CD4-positive, alpha-beta T cell treated with Interleukin-6 for 4 hours (primary cell): ENCODE data around the gene MAP2K1.
A peak's percentile ranks its signal among the peaks of the same experiment; 100 is the strongest.
"Not testable (repeated sequence)": the region's sequence is repeated elsewhere in the genome, so short reads cannot be mapped to it uniquely, and the experiment has no call there.

Source experiments
- DNase-seq: peaks from one replicate; pipeline ENCODE4 v3.0.0-alpha.2; 2020; ENCODE audit warnings: mixed read lengths

MAP2K1 gene

DNA sequence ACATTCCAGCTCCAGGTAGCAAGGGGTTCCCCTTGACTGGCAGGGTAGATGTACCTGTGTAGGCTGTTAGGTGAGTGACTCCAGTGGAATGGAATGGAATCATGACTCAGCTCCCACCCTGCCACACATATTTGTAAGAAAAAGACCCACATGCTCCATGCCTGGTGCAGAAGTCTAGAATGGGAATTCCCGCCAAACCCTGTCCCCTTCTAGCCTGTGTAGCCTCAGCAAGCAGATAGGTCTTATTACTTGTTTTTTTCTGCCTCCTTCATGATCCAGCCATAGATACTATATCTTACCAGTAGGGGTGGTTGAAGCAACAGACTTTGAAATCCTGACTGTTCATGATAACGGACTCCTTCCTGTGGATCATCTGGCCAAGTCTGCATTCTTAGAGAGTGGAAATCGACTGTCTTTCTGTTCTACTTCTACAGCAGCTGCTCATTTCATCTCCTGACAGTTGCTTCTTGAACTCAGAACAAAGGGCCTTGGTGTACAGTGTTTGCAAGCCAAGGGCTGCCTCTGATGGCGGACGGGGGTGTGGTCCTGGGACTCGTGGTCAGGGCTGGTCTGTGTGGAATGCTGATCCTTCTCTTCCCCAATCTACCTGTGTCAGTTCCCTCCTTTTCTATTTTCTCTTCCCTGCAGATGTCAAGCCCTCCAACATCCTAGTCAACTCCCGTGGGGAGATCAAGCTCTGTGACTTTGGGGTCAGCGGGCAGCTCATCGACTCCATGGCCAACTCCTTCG is 94.6 kb downstream of the MAP2K1 start:
- no peak for DNase-seq

DNA sequence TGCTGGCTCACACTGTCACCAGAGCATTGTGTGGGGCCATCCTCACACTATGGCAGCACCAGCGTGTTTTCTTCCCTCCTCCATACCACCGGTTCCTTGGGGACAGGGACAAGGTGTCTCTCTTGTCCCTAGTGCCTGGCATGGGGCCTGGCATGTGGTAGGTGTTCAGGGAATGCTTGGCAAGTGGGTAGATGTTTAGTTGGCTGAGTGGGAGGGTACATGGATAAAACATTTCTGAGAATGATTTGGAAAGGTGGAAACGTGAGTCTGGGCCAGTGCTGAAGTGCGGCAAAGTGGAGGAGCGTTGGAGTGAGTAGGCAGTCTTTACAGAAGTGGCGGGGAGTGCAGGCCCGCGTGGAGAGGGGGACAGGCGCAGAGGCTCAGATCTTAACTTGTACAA is 95.8 kb downstream of the MAP2K1 start:
- no peak for DNase-seq

DNA sequence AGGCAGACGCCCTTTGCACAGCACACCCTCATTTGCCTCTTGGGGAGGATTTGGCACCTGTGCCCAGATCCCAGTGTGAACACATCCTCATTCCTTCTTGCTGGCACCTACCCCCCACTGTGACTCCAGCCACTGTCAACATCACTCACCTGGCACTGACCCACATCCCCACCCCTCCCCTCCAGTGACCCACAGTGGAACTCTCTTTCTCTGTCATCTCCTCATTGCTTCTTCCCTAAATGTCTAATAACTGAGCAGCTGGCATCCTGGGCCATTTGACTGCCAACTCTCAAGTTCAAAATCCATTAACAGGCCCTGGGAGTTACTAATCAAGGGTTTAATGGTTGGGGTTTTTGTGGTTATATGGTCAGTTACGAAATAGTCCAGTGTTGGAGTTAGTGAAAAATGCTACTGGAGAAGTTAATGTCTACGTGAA is 96.4 kb downstream of the MAP2K1 start:
- no peak for DNase-seq

DNA sequence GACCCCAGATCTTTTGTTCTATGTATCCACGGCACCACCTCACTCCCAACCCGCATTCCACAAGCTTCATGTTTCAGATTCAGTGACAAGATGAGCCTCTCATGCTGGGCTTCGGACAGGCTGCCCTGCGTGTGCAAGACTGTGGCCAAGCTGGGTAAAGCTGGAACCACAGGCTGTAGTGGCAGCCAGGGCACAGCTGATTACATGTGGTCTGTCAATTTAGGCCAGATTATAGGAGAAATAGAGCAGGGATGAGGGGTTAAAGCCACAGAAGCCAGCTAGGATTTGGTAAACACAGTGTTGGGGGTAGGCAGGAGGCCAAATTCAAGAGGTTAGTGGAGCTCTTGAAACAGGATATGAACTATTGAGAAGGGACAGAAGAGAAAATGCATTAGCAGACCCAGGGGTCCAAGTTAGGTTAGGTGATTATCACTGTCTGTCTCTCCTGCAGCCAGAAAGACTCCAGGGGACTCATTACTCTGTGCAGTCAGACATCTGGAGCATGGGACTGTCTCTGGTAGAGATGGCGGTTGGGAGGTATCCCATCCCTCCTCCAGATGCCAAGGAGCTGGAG is 97.9 kb downstream of the MAP2K1 start:
- DNase-seq: no peak

GRCh38 chr15:66486887-66487286 is 100.2 kb downstream of the MAP2K1 start:
- no peak for DNase-seq

GRCh38 chr15:66488525-66488924 is 101.8 kb downstream of the MAP2K1 start:
- DNase-seq: no peak

DNA sequence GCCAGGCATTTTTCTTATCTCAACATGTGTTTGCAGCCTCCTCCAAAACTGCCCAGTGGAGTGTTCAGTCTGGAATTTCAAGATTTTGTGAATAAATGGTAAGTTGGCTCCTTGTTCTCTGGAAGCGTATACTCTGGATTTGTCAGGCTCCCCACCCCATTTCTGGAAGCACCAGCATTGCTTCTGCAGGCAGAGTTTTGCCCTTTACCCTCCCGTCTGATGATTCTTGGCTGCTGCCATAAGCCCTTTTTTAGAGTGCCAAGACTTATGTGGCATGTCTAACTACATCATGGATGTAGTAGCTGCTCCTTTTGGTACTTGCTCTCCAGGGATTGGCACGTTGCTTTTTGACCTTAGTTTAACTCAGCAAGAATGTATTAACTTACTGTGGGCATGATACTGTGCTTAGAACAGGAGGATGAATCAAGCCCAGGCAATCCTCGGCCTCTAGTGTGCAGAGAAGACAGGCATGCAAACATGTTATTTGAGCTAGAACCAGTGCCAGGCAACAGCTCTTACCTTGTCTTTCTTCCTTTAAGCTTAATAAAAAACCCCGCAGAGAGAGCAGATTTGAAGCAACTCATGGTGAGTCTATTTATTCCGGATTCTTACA is 102.6 kb downstream of the MAP2K1 start:
- DNase-seq: no peak

DNA sequence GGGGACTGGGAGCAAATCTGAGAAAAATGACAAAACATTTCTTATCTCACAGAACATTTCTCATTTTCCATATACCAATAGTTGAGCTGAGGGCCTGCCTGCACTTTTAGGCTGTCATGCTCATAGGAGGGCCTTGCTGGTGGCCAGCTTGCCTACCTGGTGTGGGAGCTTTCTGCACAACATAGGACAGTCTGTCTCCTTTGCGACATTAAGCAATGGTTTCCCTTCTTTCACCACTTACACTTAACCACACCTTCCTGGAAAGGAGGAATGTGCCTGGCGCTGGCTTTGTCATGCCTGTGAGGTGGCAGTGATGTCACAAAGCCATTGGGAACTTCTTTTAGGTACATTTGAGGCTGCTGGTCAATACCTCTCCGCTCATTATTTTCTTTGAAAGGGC is 105.1 kb downstream of the MAP2K1 start:
- DNase-seq: no peak

DNA sequence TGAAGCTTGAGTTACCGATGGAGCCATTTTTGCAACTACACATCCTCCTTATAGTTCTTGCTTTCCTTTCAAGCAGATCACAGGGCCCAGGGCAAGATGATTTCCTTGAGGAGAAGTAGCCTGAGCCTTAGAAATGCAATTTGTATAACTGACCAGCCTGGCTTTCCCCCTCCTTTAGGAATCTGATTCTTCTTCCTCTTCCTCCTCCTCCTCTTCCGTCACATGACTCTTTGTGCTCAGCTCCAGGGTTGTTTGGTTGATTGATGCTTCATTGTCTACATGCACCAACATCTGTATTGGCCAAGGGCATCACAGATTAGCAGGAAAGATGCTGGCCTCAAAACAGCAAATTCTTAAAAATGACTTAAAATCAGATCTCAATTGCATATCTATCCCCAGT is 107.5 kb downstream of the MAP2K1 start:
- DNase-seq: no peak

GRCh38 chr15:66496951-66497501 is 110.3 kb downstream of the MAP2K1 start:
- peak; percentile 41 for DNase-seq

DNA sequence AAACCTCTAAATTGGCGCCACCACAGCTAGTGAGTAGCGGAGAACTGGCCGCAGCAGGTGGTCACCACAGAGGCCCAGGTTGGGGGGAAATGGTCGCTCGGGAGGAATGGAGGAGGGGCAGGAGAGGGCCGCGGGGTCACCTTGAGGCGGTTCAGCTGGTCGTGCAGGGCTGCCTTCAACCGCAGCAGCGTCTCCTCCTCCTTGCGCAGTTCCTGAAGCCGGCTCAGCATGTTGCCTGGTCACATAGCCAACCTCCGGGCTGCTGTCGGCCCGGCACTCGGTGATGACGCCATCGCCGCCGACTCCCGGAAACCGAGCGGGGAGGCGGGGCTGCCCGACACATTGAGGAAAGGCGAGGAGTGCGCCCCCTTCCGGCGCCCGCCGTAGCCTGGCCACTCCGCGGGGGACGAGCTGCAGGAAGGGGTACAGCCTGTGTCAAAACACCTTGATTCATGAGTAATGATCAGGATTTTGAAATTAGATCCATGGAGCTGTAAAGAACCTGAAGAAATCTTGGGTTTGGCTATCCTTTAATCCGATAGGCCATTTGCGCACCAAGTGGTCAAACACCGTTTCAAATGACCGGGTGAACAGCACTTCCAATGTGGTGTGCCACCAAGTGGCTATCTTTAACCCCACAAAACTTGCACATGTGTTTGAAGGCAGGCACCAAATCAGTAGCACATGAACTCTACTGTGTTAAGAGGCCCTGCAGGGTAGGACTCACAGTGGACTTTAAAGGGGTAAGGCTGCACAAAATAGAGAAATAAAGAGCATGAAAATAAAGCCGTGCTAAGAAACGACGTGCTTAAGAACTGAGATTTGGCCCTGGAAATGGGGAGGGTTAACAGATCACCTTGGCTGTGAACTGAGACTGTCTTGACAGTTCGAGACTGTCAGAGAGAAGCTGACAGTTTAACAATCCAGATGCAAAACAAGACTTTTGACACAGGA is 111.1 kb downstream of the MAP2K1 start, which contains the start of gene SNAPC5:
Gene SNAPC5 (minus strand): TSS at position 261 of the 954 bp plus-strand sequence. CDS start 31 bp downstream, at position 230.
- peak; percentile 98 for DNase-seq

DNA sequence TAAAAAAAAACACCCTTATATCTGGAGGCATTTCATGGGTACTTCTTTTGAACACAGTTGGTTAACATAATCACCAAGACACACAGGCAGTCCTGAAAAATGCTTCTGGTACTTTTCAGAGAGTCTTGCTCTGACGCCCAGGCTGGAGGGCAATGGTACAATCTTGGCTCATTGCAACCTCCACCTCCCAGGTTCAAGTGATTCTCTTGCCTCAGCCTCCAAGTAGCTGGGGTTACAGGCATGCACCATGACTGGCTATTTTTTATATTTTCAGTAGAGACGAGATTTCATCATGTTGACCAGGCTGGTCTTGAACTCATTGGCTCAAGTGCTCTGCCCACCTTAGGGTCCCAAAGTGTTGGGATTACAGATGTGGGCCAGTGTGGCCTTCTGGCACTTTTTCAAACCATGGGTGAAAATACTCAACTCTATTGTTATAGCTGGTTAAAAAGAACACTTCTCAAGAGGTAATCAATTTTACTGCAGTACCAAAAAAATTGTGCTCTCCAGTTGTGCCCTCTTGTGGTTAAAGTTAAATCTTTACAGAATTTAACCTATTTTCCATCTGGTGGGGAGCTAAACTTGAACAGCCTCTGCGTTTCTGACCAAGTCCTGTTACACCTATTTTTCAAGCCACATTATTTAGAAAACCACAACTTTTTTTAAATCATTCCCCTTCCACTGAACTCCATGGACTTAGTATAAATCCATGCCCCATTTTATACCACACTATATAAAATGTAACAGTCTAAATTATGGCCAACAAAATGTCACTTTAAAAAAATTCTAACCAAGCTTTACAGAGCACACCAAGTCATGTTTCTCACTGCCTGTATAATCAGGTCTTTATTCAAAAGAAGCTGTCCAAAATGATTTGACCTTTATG is 112.0 kb downstream of the MAP2K1 start:
- no peak for DNase-seq

- DNase-seq: not testable (repeated sequence)
These were observed 113.6 kb downstream of the MAP2K1 start for GRCh38 chr15:66500346-66500745.

DNA sequence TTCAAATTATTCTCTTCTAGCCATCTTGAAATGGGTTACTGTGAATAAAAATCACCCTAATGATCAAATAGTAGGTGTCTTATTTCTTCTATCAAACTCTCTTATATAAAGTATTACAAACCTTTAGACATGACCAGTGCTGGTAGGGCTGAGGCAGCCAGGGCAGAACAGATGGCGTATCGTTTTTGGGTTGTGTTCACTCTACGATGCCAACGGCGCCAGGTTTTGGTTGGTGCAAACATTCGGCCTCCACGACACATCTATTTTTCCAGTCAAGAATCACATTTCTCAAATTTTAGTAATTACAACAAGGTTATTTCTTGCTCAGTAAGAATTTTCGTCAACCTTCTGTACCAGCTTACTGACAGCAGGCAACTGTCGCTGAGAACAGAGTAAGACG is 115.8 kb downstream of the MAP2K1 start:
- DNase-seq: no peak

DNA sequence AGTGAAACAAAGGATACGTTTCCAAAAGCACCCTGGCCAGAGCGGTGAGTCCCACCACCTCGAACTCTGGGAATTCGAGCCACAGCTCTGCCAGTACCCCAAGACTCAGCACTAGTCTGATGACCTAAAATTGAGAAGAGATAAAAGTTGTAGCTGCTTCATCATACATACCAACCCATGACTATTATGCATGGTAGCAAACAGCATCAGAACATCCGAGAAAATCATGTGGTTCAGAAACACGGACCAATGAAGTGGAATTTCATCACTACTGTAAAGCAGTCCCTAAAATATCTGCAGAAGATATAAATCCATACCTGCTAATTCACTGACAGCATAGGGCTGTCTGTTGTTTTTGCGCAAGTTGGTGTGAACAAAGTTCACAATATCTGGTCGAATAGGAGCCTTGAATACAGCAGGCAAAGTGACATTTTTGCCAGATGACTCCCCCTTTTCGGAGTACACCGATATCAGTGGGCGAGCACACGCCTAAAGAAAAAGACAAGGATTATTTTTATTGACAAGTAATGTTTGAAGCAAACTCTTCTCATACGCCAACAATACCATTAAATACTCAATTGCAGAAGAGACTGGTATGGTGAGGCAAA is 116.4 kb downstream of the MAP2K1 start:
- DNase-seq: not testable (repeated sequence)

- DNase-seq: no peak
These were observed 117.3 kb downstream of the MAP2K1 start for GRCh38 chr15:66503780-66504562.

- DNase-seq: peak; percentile 84
These were observed 118.1 kb downstream of the MAP2K1 start, which contains the start of the genes RPL4 and ZWILCH for GRCh38 chr15:66504563-66505429. Gene RPL4 (minus strand): TSS chr15:66504855. CDS start chr15:66504790, 65 bp downstream. Gene ZWILCH (plus strand): TSS chr15:66505326. CDS start chr15:66505339, 13 bp downstream.

GRCh38 chr15:66505430-66505811 is 118.7 kb downstream of the MAP2K1 start:
- DNase-seq: no peak

- no peak for DNase-seq
These were observed 119.1 kb downstream of the MAP2K1 start for GRCh38 chr15:66505818-66506217.
